Esophagus muscularis mucosa (tissue), 4 donors: Measurements from ENCODE around the gene SMG6.

Experiments
- CTCF ChIP-seq, 3 experiments: fragments of 200-600 bp in 2 of 3; fragments of 450-650 bp in 1 of 3; sonication (generic) in 2 of 3; IDR thresholded peaks; one replicate each; pipeline ENCODE4 v1.5.1; 2017 to 2019; ENCODE audit warnings: antibody characterized with exemption in 3 of 3, mild to moderate bottlenecking in 2 of 3, moderate library complexity in 1 of 3
- EP300 ChIP-seq: sonication (generic); formaldehyde crosslinking; IDR thresholded peaks from one replicate; pipeline ENCODE4 v1.6.1; 2017; ENCODE audit warnings: antibody characterized with exemption
- POLR2A ChIP-seq: fragments of 450-650 bp; IDR thresholded peaks from one replicate; pipeline ENCODE4 v1.6.1; 2017; ENCODE audit warnings: antibody characterized with exemption, moderate library complexity, mild to moderate bottlenecking, low read depth

DNA sequence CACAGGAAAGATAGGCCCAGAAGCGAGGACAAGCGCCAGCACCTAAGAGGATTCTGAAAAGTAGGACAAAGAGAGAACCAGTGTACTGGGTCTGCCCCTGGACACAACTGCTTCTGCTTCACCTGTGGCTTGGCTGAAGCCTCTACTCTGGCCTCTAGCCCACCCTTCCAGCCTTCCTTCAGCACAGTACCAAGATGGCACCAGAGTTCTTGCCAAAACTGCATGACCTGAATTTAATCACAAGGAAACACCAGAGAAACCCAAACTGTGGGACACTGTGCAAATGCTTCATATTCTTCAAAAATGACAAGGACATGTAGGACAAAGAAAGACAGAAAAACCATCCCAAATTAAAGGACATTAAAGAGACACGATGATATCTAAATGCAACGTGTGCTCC lies 116.6 kb downstream of the SMG6 start:
- no peak for TF ChIP-seq CTCF (IDR thresholded peaks at IDR 0.05)
- no peak for TF ChIP-seq EP300
- no peak for TF ChIP-seq POLR2A
